Osteocyte (in vitro differentiated cells): Measurements from ENCODE around the gene STRN4. TPM values are rescaled to one million over a fixed set of nuclear protein-coding genes. Genes with fewer than 3 reads are reported as not detected.

ENCODE experiments used
- DNase-seq: peaks from one replicate; pipeline ENCODE4 v3.0.0; 2021; ENCODE audit warnings: mixed read lengths; ENCODE audit not compliant: unreplicated experiment; ENCODE audit errors: extremely low spot score
- H3K27ac Mint-ChIP-seq: one replicate; pipeline ENCODE4 v1.8.0; 2021; ENCODE audit warnings: mild to moderate bottlenecking, mixed read lengths; ENCODE audit not compliant: unreplicated experiment
- H3K27me3 Mint-ChIP-seq: one replicate; pipeline ENCODE4 v1.8.0; 2021; ENCODE audit warnings: mixed read lengths; ENCODE audit not compliant: unreplicated experiment
- H3K36me3 Mint-ChIP-seq: one replicate; pipeline ENCODE4 v1.8.0; 2021; ENCODE audit warnings: mixed read lengths; ENCODE audit not compliant: unreplicated experiment
- H3K4me1 Mint-ChIP-seq: one replicate; pipeline ENCODE4 v1.8.0; 2021; ENCODE audit warnings: mixed read lengths; ENCODE audit not compliant: unreplicated experiment
- H3K4me3 Mint-ChIP-seq: one replicate; pipeline ENCODE4 v1.8.0; 2021; ENCODE audit warnings: mild to moderate bottlenecking, moderate library complexity, mixed read lengths; ENCODE audit not compliant: unreplicated experiment
- H3K9me3 Mint-ChIP-seq: one replicate; pipeline ENCODE4 v1.8.0; 2021; ENCODE audit warnings: mixed read lengths; ENCODE audit not compliant: unreplicated experiment
- CTCF ChIP-seq: fragments of 200-600 bp; sonication (generic); IDR thresholded peaks from 2 replicates; pipeline ENCODE4 v1.5.0; 2021; ENCODE audit warnings: antibody characterized with exemption, mild to moderate bottlenecking, moderate library complexity
- microRNA-seq: library from miRNA; unstranded; fragments of <30 nt; microRNA quantifications from one replicate; pipeline ENCODE4 v1.1.0, GENCODE V29; 2020; ENCODE audit not compliant: unreplicated experiment
- total RNA-seq: library from RNA; stranded (reverse); gene quantifications from 2 replicates; pipeline ENCODE4 v1.2.1, GENCODE V29; 2021

The STRN4 gene
- total RNA-seq, 1 donor from 2014 or later: 93.5 TPM

GRCh38 chr19:46670813-46671212 lies 75.4 kb downstream of the STRN4 start:
- Mint-ChIP-seq H3K4me3 (no peak overlapping the region), H3K27me3 (no peaks in the 10 kb centered on the region), H3K36me3 (peaks cover 9% of the 10 kb centered on the region), H3K4me1 (no peaks in the 10 kb centered on the region), H3K9me3 (no peaks in the 10 kb centered on the region), H3K27ac (no peak overlapping the region)
- TF ChIP-seq CTCF: no peak
- no peak for DNase-seq

Small RNA genes within 50 kb of the gene (microRNA-seq; reads per million reads assigned to microRNA genes)
- 2.2 reads per million for gene MIR320E

Other genes starting within 250 kb of the STRN4 start
- 167 and 168 TPM in 2 replicates for gene CALM3, start 145.1 kb downstream of the STRN4 start, total RNA-seq
- 0.31 and 0.38 TPM in 2 replicates for gene PTGIR, start 121.4 kb downstream of the STRN4 start, total RNA-seq
- gene GNG8, start 110.2 kb downstream of the STRN4 start, total RNA-seq: not detected in 2 replicates
- gene DACT3, start 85.3 kb downstream of the STRN4 start, total RNA-seq: 11.2 and 11.5 TPM in 2 replicates
- gene PRKD2, start 29.3 kb downstream of the STRN4 start, total RNA-seq: 41.9 and 43.9 TPM in 2 replicates
- 34.0 and 37.7 TPM in 2 replicates for gene FKRP, start 393 bp downstream of the STRN4 start, total RNA-seq
- 313 and 354 TPM in 2 replicates for gene SLC1A5, start 42.1 kb upstream of the STRN4 start, total RNA-seq
- gene AP2S1, start 104.4 kb upstream of the STRN4 start, total RNA-seq: 226 and 229 TPM in 2 replicates
- 107 and 113 TPM in 2 replicates for gene ARHGAP35, start 114.5 kb upstream of the STRN4 start, total RNA-seq